ENCODE measurements around the gene KCNQ1. TPM values are rescaled to one million over a fixed set of nuclear protein-coding genes. Genes with fewer than 3 reads are reported as not detected.

Gene KCNQ1
- total RNA-seq, 1 experiment from 2014 or later: 2.3 TPM

- H3K79me2 ChIP-seq (ENCODE audit: insufficient read depth, low read length): no peaks in the 10 kb centered on the region
- WGBS (ENCODE audit: extremely low coverage, insufficient read length, low lambda C conversion rate): no CpG with 5 or more reads among the region's 28 CpGs
Measured at GRCh38 chr11:2424811-2425495, 19.9 kb upstream of the KCNQ1 start.

More at GRCh38 chr11:2424811-2425495, 19.9 kb upstream of the KCNQ1 start:
- Histone ChIP-seq H3K23ac (ENCODE audit: insufficient read length, low read depth, low read length) (no peak overlapping the region), H4K20me1 (ENCODE audit: control insufficient read depth, insufficient read depth, insufficient read length) (no peaks in the 10 kb centered on the region), H2BK15ac (ENCODE audit: low read depth, low read length) (no peak overlapping the region), H3K4me2 (ENCODE audit: insufficient read depth, insufficient read length, low read length) (no peak overlapping the region), H3K4me1 (ENCODE audit: insufficient read depth, low read length) (no peaks in the 10 kb centered on the region), H4K91ac (ENCODE audit: insufficient read length, low read depth, low read length) (no peak overlapping the region), H3K9ac (ENCODE audit: extremely low read depth, insufficient read length, low read length) (no peak overlapping the region), H3K27ac (ENCODE audit: insufficient read length, low read depth, low read length) (no peak overlapping the region), H3K23me2 (ENCODE audit: insufficient read length, low read depth, low read length, poor library complexity, severe bottlenecking) (no peaks in the 10 kb centered on the region), H2BK120ac (ENCODE audit: low read depth, low read length, poor library complexity, severe bottlenecking) (no peak overlapping the region), H4K5ac (ENCODE audit: insufficient read length, low read depth, low read length) (no peak overlapping the region), H3K56ac (ENCODE audit: insufficient read length, low read depth, low read length) (no peak overlapping the region), H2AK5ac (ENCODE audit: insufficient read length, low read length) (no peak overlapping the region), H3K79me1 (ENCODE audit: insufficient read depth, low read depth, low read length, poor library complexity, severe bottlenecking) (no peaks in the 10 kb centered on the region), H2BK5ac (ENCODE audit: insufficient read length, low read length) (no peak overlapping the region), H2AFZ (ENCODE audit: low read length) (no peak overlapping the region), H3K9me3 (ENCODE audit: control insufficient read depth, low read depth, low read length) (no peaks in the 10 kb centered on the region), H2BK12ac (ENCODE audit: insufficient read length, low read depth, low read length) (no peak overlapping the region), H3K27me3 (ENCODE audit: insufficient read depth, low read length) (no peaks in the 10 kb centered on the region), H4K8ac (replicated peaks; ENCODE audit: insufficient read length, low read depth, low read length) (no peak overlapping the region), H2BK20ac (ENCODE audit: low read depth, low read length, poor library complexity, severe bottlenecking) (no peak overlapping the region), H3K14ac (ENCODE audit: insufficient read depth, low read length) (no peak overlapping the region), H3K18ac (ENCODE audit: insufficient read length, low read depth, low read length) (no peak overlapping the region), H3T11ph (ENCODE audit: low read length) (no peak overlapping the region), H3K4ac (ENCODE audit: low read depth, low read length) (no peak overlapping the region)
- no peaks in the 10 kb centered on the region for H3K36me3 Mint-ChIP-seq (ENCODE audit: insufficient read depth in 1 of 3, low read depth in 3 of 3)
- H3K4me1 Mint-ChIP-seq: no peaks in the 10 kb centered on the region
- H3K9me3 Mint-ChIP-seq: no peaks in the 10 kb centered on the region; a peak in 1 of 5 replicates
- TF ChIP-seq CTCF (conservative IDR thresholded peaks at IDR 0.05): no peak
- no peak for DNase-seq
- H3K4me3 Mint-ChIP-seq: no peak overlapping the region
- H3K27ac Mint-ChIP-seq: no peak overlapping the region; a peak in 1 of 7 replicates
- H3K27me3 Mint-ChIP-seq (ENCODE audit: low read depth): peaks cover 13% of the 10 kb centered on the region

Data from H9 (cell line).